IMR-90 (cell line): ENCODE results near the gene SYNE2. TPM values are rescaled to one million over a fixed set of nuclear protein-coding genes. Genes with fewer than 3 reads are reported as not detected.

Source experiments
- ATAC-seq: fragments of 200-7000 bp; cut with Tn5 transposase; 2 replicates; pipeline ENCODE4 v1.9.1; 2020; ENCODE audit warnings: low read depth, mild to moderate bottlenecking, moderate library complexity
- BruUV-seq: library from RNA; stranded (reverse); fragments of 400-500 nt; replicated peaks from 2 replicates; lab custom pipeline; 2021; lab: Mats Ljungman, UMichigan
- CTCF ChIA-PET: fragments of 300-600 bp; formaldehyde crosslinking; extraction: SDS; loops from one replicate; lab custom pipeline; 2021; ENCODE audit warnings: antibody characterized with exemption; lab: Yijun Ruan, JAX
- POLR2A ChIA-PET: fragments of 300-600 bp; sonication (Branson Sonifier 250); formaldehyde crosslinking; loops from one replicate; lab custom pipeline; 2022; ENCODE audit warnings: antibody characterized with exemption; ENCODE audit not compliant: unreplicated experiment; lab: Charles Lee
- DNase-seq: peaks from one replicate; pipeline ENCODE4 v3.0.0; 2013
- H2AFZ ChIP-seq: replicated peaks from 2 replicates; pipeline ENCODE3; 2013; ENCODE audit warnings: low read length, mild to moderate bottlenecking; ENCODE audit not compliant: poor library complexity
- H2AK5ac ChIP-seq: 2 replicates; pipeline ENCODE4 v1.6.1; 2013; ENCODE audit warnings: low read depth, low read length, inconsistent platforms
- H2AK9ac ChIP-seq: replicated peaks from 2 replicates; pipeline ENCODE3; 2013; ENCODE audit warnings: mild to moderate bottlenecking, low read depth, low read length, moderate library complexity; ENCODE audit not compliant: poor library complexity
- H2BK120ac ChIP-seq: 2 replicates; pipeline ENCODE4 v1.6.1; 2013; ENCODE audit warnings: low read depth, low read length, inconsistent platforms
- H2BK15ac ChIP-seq: 3 replicates; pipeline ENCODE4 v1.6.1; 2013; ENCODE audit warnings: low read depth, low read length, inconsistent platforms
- H2BK20ac ChIP-seq: 2 replicates; pipeline ENCODE4 v1.6.1; 2013; ENCODE audit warnings: low read depth, mild to moderate bottlenecking, inconsistent platforms, low read length, moderate library complexity
- H2BK5ac ChIP-seq: 2 replicates; pipeline ENCODE4 v1.6.1; 2013; ENCODE audit warnings: mild to moderate bottlenecking, low read depth, low read length, inconsistent platforms; ENCODE audit not compliant: poor library complexity, severe bottlenecking
- H3K14ac ChIP-seq: replicated peaks from 2 replicates; pipeline ENCODE4 v1.6.1; 2013; ENCODE audit warnings: low read depth, low read length, inconsistent platforms
- H3K18ac ChIP-seq: 2 replicates; pipeline ENCODE4 v1.6.1; 2013; ENCODE audit warnings: low read depth, low read length, control low read depth
- H3K23ac ChIP-seq: 2 replicates; pipeline ENCODE4 v1.6.1; 2013; ENCODE audit warnings: low read depth, low read length, inconsistent platforms
- H3K27ac ChIP-seq: 2 replicates; pipeline ENCODE4 v1.5.1; 2013; ENCODE audit warnings: mild to moderate bottlenecking, control low read depth, low read length; ENCODE audit not compliant: insufficient read depth
- H3K27me3 ChIP-seq: 2 replicates; pipeline ENCODE4 v1.6.1; 2013; ENCODE audit warnings: low read length; ENCODE audit not compliant: control insufficient read depth, insufficient read depth
- H3K36me3 ChIP-seq: 2 replicates; pipeline ENCODE4 v1.6.1; 2013; ENCODE audit warnings: low read length, mixed read lengths; ENCODE audit not compliant: control insufficient read depth, insufficient read depth
- H3K4ac ChIP-seq: 2 replicates; pipeline ENCODE4 v1.6.1; 2013; ENCODE audit warnings: low read depth, low read length, inconsistent platforms
- H3K4me1 ChIP-seq: 2 replicates; pipeline ENCODE4 v1.6.1; 2013; ENCODE audit warnings: low read length, mixed read lengths; ENCODE audit not compliant: control insufficient read depth, insufficient read depth
- H3K4me2 ChIP-seq: 2 replicates; pipeline ENCODE4 v1.6.1; 2013; ENCODE audit warnings: low read depth, mild to moderate bottlenecking, control low read depth, low read length, moderate library complexity
- H3K4me3 ChIP-seq: 2 replicates; pipeline ENCODE4 v1.5.1; 2013; ENCODE audit warnings: low read depth, mild to moderate bottlenecking, control low read depth, low read length, moderate library complexity; ENCODE audit not compliant: insufficient read depth
- H3K56ac ChIP-seq: 2 replicates; pipeline ENCODE4 v1.6.1; 2013; ENCODE audit warnings: low read length, inconsistent platforms; ENCODE audit not compliant: insufficient read depth; ENCODE audit errors: extremely low read depth
- H3K79me1 ChIP-seq, 2 experiments: 2 replicates each; pipeline ENCODE4 v1.6.1; 2013; ENCODE audit warnings: low read length in 2 of 2, inconsistent platforms in 1 of 2, low read depth in 1 of 2
- H3K9ac ChIP-seq: 2 replicates; pipeline ENCODE4 v1.6.1; 2013; ENCODE audit warnings: low read depth, low read length, control low read depth
- H3K9me1 ChIP-seq: 2 replicates; pipeline ENCODE4 v1.6.1; 2013; ENCODE audit warnings: low read length, inconsistent platforms; ENCODE audit not compliant: insufficient read depth
- H3K9me3 ChIP-seq: 2 replicates; pipeline ENCODE4 v1.6.1; 2013; ENCODE audit warnings: low read length; ENCODE audit not compliant: control insufficient read depth, insufficient read depth
- H4K20me1 ChIP-seq: 2 replicates; pipeline ENCODE4 v1.6.1; 2013; ENCODE audit warnings: low read length, inconsistent platforms; ENCODE audit not compliant: insufficient read depth
- H4K5ac ChIP-seq: 2 replicates; pipeline ENCODE4 v1.6.1; 2013; ENCODE audit warnings: mild to moderate bottlenecking, low read depth, low read length, control low read depth
- H4K8ac ChIP-seq, 2 experiments: 2 replicates each; pipeline ENCODE4 v1.6.1; 2013; ENCODE audit warnings: low read depth in 2 of 2, low read length in 2 of 2, control low read depth in 1 of 2, inconsistent platforms in 1 of 2
- H4K91ac ChIP-seq: 2 replicates; pipeline ENCODE4 v1.6.1; 2013; ENCODE audit warnings: low read depth, low read length, inconsistent platforms; ENCODE audit not compliant: insufficient read depth
- BHLHE40 ChIP-seq: fragments of 150-350 bp; IDR thresholded peaks from 2 replicates; pipeline ENCODE4 v1.6.1; 2016; ENCODE audit warnings: mild to moderate bottlenecking, low read depth, low read length
- CEBPB ChIP-seq: IDR thresholded peaks from 2 replicates; pipeline ENCODE4 v1.6.1; 2012; ENCODE audit warnings: low read depth, low read length, improper control_type of control experiment
- CHD1 ChIP-seq: IDR thresholded peaks from 2 replicates; pipeline ENCODE4 v1.6.1; 2012; ENCODE audit warnings: low read depth, low read length, improper control_type of control experiment
- CTCF ChIP-seq: conservative IDR thresholded peaks from 2 replicates; pipeline ENCODE4 v1.5.1; 2012; ENCODE audit warnings: mild to moderate bottlenecking, low read depth, low read length, improper control_type of control experiment
- FOS ChIP-seq: fragments of 150-350 bp; IDR thresholded peaks from 2 replicates; pipeline ENCODE4 v1.6.1; 2016; ENCODE audit warnings: low read depth, low read length
- MAFK ChIP-seq: IDR thresholded peaks from 2 replicates; pipeline ENCODE4 v1.6.1; 2012; ENCODE audit warnings: low read depth, low read length, improper control_type of control experiment
- MAZ ChIP-seq: IDR thresholded peaks from 2 replicates; pipeline ENCODE4 v1.6.1; 2012; ENCODE audit warnings: low read depth, mild to moderate bottlenecking, low read length, improper control_type of control experiment, moderate library complexity, borderline replicate concordance
- MXI1 ChIP-seq: IDR thresholded peaks from 2 replicates; pipeline ENCODE4 v1.6.1; 2012; ENCODE audit warnings: low read depth, mild to moderate bottlenecking, low read length, moderate library complexity, borderline replicate concordance
- NFE2L2 ChIP-seq: fragments of 150-350 bp; IDR thresholded peaks from 2 replicates; pipeline ENCODE4 v1.6.1; 2016; ENCODE audit warnings: low read depth, mild to moderate bottlenecking, low read length
- POLR2A ChIP-seq: IDR thresholded peaks from 2 replicates; pipeline ENCODE4 v1.6.1; 2012; ENCODE audit warnings: mild to moderate bottlenecking, low read depth, low read length
- RAD21 ChIP-seq: IDR thresholded peaks from 2 replicates; pipeline ENCODE4 v1.6.1; 2012; ENCODE audit warnings: low read length, improper control_type of control experiment
- RCOR1 ChIP-seq: IDR thresholded peaks from 2 replicates; pipeline ENCODE4 v1.6.1; 2012; ENCODE audit warnings: mild to moderate bottlenecking, low read length, improper control_type of control experiment; ENCODE audit not compliant: insufficient replicate concordance
- RFX5 ChIP-seq: IDR thresholded peaks from 2 replicates; pipeline ENCODE4 v1.8.0; 2012; ENCODE audit warnings: low read depth, mild to moderate bottlenecking, low read length, moderate library complexity
- SMC3 ChIP-seq: fragments of 150-350 bp; IDR thresholded peaks from 2 replicates; pipeline ENCODE4 v1.6.1; 2016; ENCODE audit warnings: low read depth, mild to moderate bottlenecking, antibody characterized with exemption, low read length, moderate library complexity
- WGBS, 2 experiments: methylation state at CpG; one replicate each; pipeline versions ENCODE4 v1.1.5 to v1.1.7; 2013; ENCODE audit warnings: missing lambda C conversion rate in 2 of 2; ENCODE audit not compliant: insufficient read length in 1 of 2; ENCODE audit errors: extremely low coverage in 2 of 2; 5-methylcytosine and 5-hydroxymethylcytosine counted together
- dilution Hi-C: fragments of 300-500 bp; cut with HindIII; formaldehyde crosslinking; loops from one replicate; pipeline ENCODE4 v1.14.3; 2018; ENCODE audit warnings: low sequenced_read_pairs; ENCODE audit not compliant: unreplicated experiment
- in situ Hi-C: fragments of 300-500 bp; cut with MboI; formaldehyde crosslinking; loops from 3 replicates; pipeline ENCODE4 v1.14.3; 2019; ENCODE audit warnings: low sequenced_read_pairs, inconsistent platforms, mixed read lengths
- intact Hi-C: fragments of 100-400 bp; cut with micrococcal nuclease; formaldehyde crosslinking; loops from 2 replicates; pipeline ENCODE4 v1.10.0; 2022
- polyA plus RNA-seq, 3 experiments: library from polyadenylated mRNA; depleted of rRNA; stranded (reverse); fragments of >200 nt; gene quantifications; 2 replicates each; pipeline ENCODE4 v1.2.3, GENCODE V29; 2012; ENCODE audit warnings: low replicate concordance in 1 of 3
- total RNA-seq: library from RNA; depleted of rRNA; stranded (reverse); fragments of >200 nt; gene quantifications from 2 replicates; pipeline ENCODE4 v1.2.3, GENCODE V29; 2012
- TF ChIP-seq, protein P1 (sequence below): fragments of 150-350 bp; IDR thresholded peaks from 2 replicates; pipeline ENCODE4 v1.6.1; 2016; ENCODE audit warnings: low read depth, mild to moderate bottlenecking, low read length, moderate library complexity, borderline replicate concordance
- TF ChIP-seq, protein P2 (sequence below): fragments of 150-350 bp; IDR thresholded peaks from 2 replicates; pipeline ENCODE4 v1.6.1; 2017; ENCODE audit warnings: mild to moderate bottlenecking, antibody characterized with exemption, low read length, low read depth

The SYNE2 gene
- total and polyA plus RNA-seq, 2 of the 4 experiments (the other 2 are of a cell fraction), result 5.2 to 28.9 TPM

DNA sequence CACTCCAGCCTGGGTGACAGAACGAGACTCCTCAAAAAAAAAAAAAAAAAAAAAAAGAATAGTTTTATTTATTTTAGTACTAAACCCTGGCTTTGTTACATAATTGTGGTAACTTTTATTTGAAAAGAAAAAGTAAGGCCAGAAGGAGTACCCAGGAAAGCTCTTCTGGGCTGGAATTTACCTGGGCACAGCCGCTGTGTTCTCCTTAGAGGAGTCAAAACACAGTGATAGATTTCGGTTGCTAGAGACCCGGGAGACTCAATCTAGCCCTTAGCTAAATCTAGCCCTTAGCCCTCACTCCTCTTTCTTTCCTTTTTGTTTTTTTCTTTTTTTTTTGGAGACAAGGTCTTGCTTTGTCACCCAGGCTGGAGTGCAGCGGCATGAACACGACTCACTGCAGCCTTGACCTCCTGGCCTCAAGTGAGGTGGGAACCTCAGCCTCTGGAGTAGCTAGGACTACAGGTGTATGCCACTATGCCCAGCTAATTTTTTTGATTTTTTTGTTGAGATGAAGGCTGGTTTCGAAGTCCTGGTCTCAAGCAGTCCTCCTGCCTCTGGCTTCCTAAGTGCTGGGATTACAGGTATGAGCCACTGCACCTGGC, 49.7 kb downstream of the SYNE2 start:
- Histone ChIP-seq H2BK5ac (no peak overlapping the region), H3K23ac (no peak overlapping the region), H3K79me1 (peaks cover 0 to 6% of the 10 kb centered on the region in 2 experiments; a peak in 2 of 4 replicates), H3K4me2 (no peak overlapping the region), H4K8ac (no peak overlapping the region), H3K27ac (no peak overlapping the region), H3K27me3 (peaks cover 1% of the 10 kb centered on the region; the same call in 1 of the 2 replicates), H2BK15ac (no peak overlapping the region), H4K5ac (no peak overlapping the region), H3K4me1 (peaks cover 4% of the 10 kb centered on the region), H3K18ac (no peak overlapping the region), H3K4me3 (no peak overlapping the region), H2BK120ac (no peak overlapping the region), H2AK9ac (no peak overlapping the region), H3K56ac (no peak overlapping the region), H2AK5ac (no peak overlapping the region), H3K9me3 (no peaks in the 10 kb centered on the region), H4K20me1 (no peaks in the 10 kb centered on the region), H3K9ac (no peak overlapping the region), H3K9me1 (peaks cover 5% of the 10 kb centered on the region), H3K4ac (no peak overlapping the region), H3K14ac (no peak overlapping the region), H3K36me3 (no peaks in the 10 kb centered on the region), H2AFZ (no peak overlapping the region), H2BK20ac (no peak overlapping the region), H4K91ac (no peak overlapping the region)
- ATAC-seq (no peak), DNase-seq (no peak)
- BruUV-seq, result no TSS peak
- dilution Hi-C loops, result no loop called here
- WGBS, 2 experiments, result no CpG with 5 or more reads among the region's 7 CpGs
- TF ChIP-seq CHD1 (no peak), CTCF (no peak), MXI1 (no peak), MAFK (no peak), MAZ (no peak), RFX5 (no peak), POLR2A (no peak), BHLHE40 (no peak), FOS (no peak), SMC3 (no peak), NFE2L2 (no peak), CEBPB (no peak), RCOR1 (no peak), RAD21 (no peak)
- TF ChIP-seq, protein P1, sequence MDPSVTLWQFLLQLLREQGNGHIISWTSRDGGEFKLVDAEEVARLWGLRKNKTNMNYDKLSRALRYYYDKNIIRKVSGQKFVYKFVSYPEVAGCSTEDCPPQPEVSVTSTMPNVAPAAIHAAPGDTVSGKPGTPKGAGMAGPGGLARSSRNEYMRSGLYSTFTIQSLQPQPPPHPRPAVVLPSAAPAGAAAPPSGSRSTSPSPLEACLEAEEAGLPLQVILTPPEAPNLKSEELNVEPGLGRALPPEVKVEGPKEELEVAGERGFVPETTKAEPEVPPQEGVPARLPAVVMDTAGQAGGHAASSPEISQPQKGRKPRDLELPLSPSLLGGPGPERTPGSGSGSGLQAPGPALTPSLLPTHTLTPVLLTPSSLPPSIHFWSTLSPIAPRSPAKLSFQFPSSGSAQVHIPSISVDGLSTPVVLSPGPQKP, result no peak
- TF ChIP-seq, protein P2, sequence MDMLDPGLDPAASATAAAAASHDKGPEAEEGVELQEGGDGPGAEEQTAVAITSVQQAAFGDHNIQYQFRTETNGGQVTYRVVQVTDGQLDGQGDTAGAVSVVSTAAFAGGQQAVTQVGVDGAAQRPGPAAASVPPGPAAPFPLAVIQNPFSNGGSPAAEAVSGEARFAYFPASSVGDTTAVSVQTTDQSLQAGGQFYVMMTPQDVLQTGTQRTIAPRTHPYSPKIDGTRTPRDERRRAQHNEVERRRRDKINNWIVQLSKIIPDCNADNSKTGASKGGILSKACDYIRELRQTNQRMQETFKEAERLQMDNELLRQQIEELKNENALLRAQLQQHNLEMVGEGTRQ, result no peak
- POLR2A ChIA-PET, result interaction anchor here (0.6 kb wide), 1 partner anchor 421 kb away, joined by 4 read pairs; no protein-coding TSS in a partner anchor
- intact Hi-C loops, result no loop called here
- CTCF ChIA-PET, result interaction anchor here (0.7 kb wide), 1 partner anchor 752 kb away, joined by 4 read pairs; no protein-coding TSS in a partner anchor
- in situ Hi-C loops, result no loop called here
